Erythroblast (primary cell): ENCODE measurements around the gene ZNF536.

Experiments used
- GATA1 ChIP-seq: IDR thresholded peaks from 2 replicates; pipeline ENCODE4 v1.6.1; 2011; ENCODE audit warnings: low read depth, mild to moderate bottlenecking, control low read depth, low read length, moderate library complexity
- POLR2A ChIP-seq: IDR thresholded peaks from 2 replicates; pipeline ENCODE4 v1.6.1; 2011; ENCODE audit warnings: mild to moderate bottlenecking, low read length

GRCh38 chr19:30426864-30427263 lies 54.7 kb downstream of the ZNF536 start:
- TF ChIP-seq POLR2A = no peak
- TF ChIP-seq GATA1 = no peak
